Stomach smooth muscle (tissue), 2 donors: ENCODE data around the gene STK11.

Source experiments
- H3K27ac ChIP-seq: one replicate; pipeline ENCODE4 v1.7.0; 2013; ENCODE audit warnings: mild to moderate bottlenecking, low read length, inconsistent platforms
- H3K27me3 ChIP-seq, 2 donors: one replicate each; pipeline ENCODE4 v1.7.0; 2013; ENCODE audit warnings: low read length in 2 of 2; ENCODE audit not compliant: insufficient read depth in 2 of 2, control insufficient read depth in 1 of 2
- H3K36me3 ChIP-seq, 2 donors: one replicate each; pipeline ENCODE4 v1.7.0; 2013; ENCODE audit warnings: low read length in 2 of 2; ENCODE audit not compliant: control insufficient read depth in 2 of 2, insufficient read depth in 2 of 2
- H3K4me1 ChIP-seq: one replicate; pipeline ENCODE4 v1.7.0; 2013; ENCODE audit warnings: low read length; ENCODE audit not compliant: control insufficient read depth, insufficient read depth
- H3K4me3 ChIP-seq, 2 donors: one replicate each; pipeline ENCODE4 v1.7.0; 2013; ENCODE audit warnings: low read length in 2 of 2
- H3K9ac ChIP-seq, 2 donors: one replicate each; pipeline ENCODE4 v1.7.0; 2013; ENCODE audit warnings: low read length in 2 of 2, mild to moderate bottlenecking in 1 of 2
- H3K9me3 ChIP-seq, 2 donors: one replicate each; pipeline ENCODE4 v1.7.0; 2013; ENCODE audit warnings: low read length in 2 of 2; ENCODE audit not compliant: control insufficient read depth in 2 of 2
- donor health status: healthy.
- donor health status: Pancreatic carcinoma.

The STK11 gene

DNA sequence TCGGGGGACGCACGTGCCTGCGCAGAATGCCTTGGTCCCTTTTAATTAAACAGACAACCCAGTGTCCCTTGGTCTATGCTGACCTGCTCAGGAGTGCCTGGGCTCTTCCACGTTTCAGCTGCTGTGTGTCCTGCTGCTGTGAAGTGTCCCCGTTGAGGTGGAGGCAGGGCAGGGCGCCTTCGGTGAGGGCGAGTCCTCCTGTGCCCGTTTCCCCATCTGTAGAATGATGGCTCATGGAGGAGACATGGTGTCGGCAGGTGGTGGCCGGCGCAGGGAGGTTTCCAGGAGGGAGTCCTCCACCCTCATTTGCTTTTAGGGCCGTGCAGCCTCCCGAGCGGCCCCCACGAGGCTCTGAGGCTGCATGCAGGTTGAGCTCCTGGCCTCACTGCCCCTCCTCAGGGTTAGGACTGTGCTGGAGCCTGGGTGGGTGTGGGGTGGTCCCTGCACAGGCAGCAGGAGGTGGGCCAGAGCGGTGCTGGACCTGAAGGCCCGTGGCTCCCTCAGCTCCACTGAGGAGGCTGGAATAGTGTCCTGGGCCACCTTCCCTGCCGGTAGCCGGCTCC lies 8.8 kb downstream of the STK11 start:
- H3K9me3 ChIP-seq, result no peaks in the 10 kb centered on the region
- peak overlapping the region; percentile 82 for H3K27ac ChIP-seq
- H3K36me3 ChIP-seq, result peaks cover 0 to 5% of the 10 kb centered on the region in 2 donors
- peaks cover 71% of the 10 kb centered on the region for H3K4me1 ChIP-seq
- H3K9ac ChIP-seq, result peak overlapping the region; percentile 41 to 71
- peak overlapping the region; percentile 12 to 62 for H3K4me3 ChIP-seq
- H3K27me3 ChIP-seq, result no peaks in the 10 kb centered on the region

DNA sequence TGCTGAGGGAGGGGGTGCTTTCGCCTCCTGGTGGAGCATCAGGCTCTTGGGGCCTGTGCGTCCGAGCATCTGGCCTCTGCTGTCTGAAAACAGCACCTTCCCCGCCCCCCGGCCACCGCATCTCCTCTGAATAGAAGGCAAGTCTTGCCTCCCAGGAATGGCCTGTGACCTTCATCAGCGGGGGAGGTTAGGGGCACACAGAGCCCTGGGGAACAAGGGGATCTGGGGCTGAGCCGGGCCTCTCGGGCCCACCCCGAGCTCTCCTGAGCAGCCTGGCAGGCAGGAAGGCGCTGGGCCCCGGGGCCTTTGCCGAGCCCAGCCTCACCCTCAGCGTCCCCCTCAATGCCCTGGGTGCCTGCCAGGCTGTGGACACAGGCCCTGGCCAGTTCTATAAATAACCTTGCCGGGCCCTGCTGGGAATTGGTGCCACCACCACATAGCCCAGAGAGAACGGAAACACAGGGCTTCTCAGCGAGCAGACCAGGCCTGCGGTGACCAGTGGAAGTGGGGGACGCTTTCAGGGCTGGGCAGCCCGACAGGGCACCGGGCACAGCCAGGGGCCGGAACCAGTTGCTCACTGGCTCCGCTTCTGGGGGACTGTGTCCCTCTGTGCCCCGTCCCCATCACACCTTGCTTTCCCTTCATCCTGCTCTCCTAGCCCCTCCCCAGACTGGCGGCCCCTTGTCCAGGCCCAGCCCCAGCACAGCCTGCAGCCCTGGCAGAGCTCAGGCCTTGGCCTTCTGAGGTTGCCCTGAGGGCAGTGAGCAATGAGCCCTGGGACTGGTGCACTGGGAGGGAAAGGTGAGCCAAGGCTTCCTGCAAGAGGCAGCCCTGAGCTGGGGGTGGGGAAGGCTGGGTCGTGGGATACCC lies 9.5 kb downstream of the STK11 start:
- Histone ChIP-seq H3K4me1 (peaks cover 66% of the 10 kb centered on the region), H3K27me3 (no peaks in the 10 kb centered on the region)

DNA sequence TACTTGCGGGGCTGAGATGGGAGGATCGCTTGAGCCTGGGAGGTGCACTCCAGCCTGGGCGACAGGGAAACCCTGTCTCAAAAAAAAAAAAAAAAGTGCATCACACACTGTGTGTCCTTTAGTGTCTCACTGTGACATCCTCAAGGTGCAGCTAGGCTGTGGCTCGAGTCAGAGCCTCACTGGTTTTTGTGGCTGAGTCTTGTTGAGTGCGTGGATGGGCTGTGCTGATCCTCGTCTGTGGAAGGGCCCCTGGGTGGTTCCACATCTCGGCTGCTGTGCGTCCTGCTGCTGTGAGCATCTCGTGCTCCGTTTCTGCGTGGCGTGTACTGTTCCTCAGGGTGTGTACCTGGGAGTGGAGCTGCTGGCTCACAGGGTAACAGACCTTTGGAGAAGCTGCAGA lies 11.2 kb downstream of the STK11 start:
- Histone ChIP-seq H3K9me3 (no peaks in the 10 kb centered on the region), H3K27me3 (no peaks in the 10 kb centered on the region), H3K4me3 (no peak overlapping the region), H3K27ac (peak overlapping the region; percentile 82), H3K4me1 (peaks cover 69% of the 10 kb centered on the region), H3K36me3 (peaks cover 9 to 10% of the 10 kb centered on the region in 2 donors), H3K9ac (peak overlapping the region in 1 of 2 donors; percentile 29)

More for the DNA sequence above, 9.5 kb downstream of the STK11 start:
- Histone ChIP-seq H3K9me3 (no peaks in the 10 kb centered on the region), H3K36me3 (peaks cover 0 to 2% of the 10 kb centered on the region in 2 donors), H3K27ac (peak overlapping the region; percentile 82), H3K4me3 (peak overlapping the region; percentile 12 to 62), H3K9ac (peak overlapping the region; percentile 41 to 71)

DNA sequence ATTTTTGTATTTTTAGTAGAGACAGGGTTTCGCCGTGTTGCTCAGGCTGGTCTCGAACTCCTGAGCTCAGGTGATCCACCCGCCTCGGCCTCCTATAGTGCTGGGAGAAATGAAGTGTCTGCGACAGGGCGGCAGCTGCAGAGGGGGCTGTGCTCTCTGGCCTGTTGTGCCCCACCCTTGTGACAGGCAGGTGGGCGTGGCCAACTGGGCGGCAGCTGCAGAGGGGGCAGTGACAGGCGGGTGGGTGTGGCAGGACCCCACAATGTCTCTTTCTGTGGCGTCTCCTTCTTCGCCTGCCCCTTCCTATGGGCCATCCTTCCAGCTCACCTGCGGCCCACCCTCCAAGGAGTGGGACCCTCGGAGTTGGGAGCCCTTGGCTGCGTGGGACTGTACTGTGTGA lies 11.8 kb downstream of the STK11 start:
- H3K36me3 ChIP-seq, result peaks cover 9 to 10% of the 10 kb centered on the region in 2 donors
- no peak overlapping the region for H3K9ac ChIP-seq
- peaks cover 75% of the 10 kb centered on the region for H3K4me1 ChIP-seq
- peak overlapping the region; percentile 49 for H3K27ac ChIP-seq
- no peaks in the 10 kb centered on the region for H3K9me3 ChIP-seq
- no peaks in the 10 kb centered on the region for H3K27me3 ChIP-seq
- no peak overlapping the region for H3K4me3 ChIP-seq

DNA sequence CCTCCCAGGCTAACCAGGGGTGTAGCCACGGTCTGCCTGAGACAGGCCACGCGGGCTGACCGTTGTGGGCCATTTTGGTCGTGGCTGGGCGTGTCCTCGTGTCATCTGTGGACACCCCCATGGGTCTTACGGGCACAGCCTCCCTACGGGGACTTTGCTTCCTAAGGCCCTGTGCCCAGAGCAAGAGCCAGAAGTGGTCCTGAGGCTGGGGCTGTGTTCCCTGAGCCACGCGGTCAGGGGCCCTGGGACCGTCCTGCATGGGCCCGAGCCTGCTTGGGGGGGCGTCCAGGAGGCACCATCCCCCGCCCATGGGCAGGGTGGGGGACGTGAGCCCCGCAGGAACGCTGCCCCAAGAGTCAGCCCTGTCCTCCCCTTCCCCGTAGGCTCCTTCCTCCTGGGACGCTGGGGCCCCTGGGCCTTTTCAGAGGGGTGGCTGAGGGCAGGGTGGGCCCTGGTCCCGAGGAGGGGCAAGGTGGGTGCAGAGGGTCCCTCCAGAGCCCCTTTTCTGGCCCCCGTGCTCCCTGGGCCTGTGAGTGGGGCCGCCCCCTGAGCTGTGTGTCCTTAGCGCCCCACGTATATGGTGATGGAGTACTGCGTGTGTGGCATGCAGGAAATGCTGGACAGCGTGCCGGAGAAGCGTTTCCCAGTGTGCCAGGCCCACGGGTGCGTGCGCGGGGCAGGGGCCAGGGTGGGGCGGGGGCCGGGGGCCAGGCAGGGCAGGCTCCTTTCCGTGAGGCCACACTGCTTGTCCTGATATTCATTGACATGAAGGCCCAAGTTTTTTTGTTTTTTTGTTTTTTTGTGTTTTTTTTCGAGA lies 13.4 kb downstream of the STK11 start:
- H3K9ac ChIP-seq, result peak overlapping the region; percentile 45 to 47
- peaks cover 10 to 16% of the 10 kb centered on the region in 2 donors for H3K36me3 ChIP-seq
- H3K27me3 ChIP-seq, result no peaks in the 10 kb centered on the region
- peaks cover 65% of the 10 kb centered on the region for H3K4me1 ChIP-seq
- no peak overlapping the region for H3K4me3 ChIP-seq
- no peaks in the 10 kb centered on the region for H3K9me3 ChIP-seq
- peak overlapping the region; percentile 49 for H3K27ac ChIP-seq

DNA sequence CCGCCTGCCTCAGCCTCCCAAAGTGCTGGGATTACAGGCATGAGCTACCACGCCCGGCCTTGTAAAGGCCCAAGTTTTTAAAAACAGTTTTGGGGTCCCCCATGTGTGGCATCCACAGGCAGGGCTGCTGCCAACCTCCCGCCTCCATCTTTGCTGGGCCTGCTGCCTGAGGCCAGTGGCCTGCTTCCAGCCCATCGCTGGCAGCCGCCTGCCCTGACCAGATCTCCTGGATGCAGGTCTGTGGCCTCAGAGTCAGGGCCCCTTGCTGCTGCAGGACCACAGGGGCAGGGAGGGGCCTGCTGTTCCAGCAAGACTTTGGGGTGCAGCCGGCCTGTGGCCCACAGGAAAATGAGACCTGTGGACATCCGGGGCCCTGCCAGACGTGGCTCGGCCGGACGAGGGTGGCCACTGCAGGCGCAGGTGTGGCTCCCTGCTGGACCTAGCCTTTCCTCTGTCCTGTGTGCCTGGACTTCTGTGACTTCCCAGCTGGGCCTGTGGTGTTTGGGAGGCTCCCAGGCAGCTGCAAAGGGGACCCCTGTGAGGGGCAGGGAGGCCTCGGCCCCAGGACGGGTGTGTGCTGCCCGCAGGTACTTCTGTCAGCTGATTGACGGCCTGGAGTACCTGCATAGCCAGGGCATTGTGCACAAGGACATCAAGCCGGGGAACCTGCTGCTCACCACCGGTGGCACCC lies 14.4 kb downstream of the STK11 start:
- H3K36me3 ChIP-seq, result peaks cover 14 to 16% of the 10 kb centered on the region in 2 donors
- peaks cover 55% of the 10 kb centered on the region for H3K4me1 ChIP-seq
- no peaks in the 10 kb centered on the region for H3K9me3 ChIP-seq
- no peak overlapping the region for H3K9ac ChIP-seq
- no peak overlapping the region for H3K4me3 ChIP-seq
- H3K27ac ChIP-seq, result no peak overlapping the region
- H3K27me3 ChIP-seq, result no peaks in the 10 kb centered on the region

DNA sequence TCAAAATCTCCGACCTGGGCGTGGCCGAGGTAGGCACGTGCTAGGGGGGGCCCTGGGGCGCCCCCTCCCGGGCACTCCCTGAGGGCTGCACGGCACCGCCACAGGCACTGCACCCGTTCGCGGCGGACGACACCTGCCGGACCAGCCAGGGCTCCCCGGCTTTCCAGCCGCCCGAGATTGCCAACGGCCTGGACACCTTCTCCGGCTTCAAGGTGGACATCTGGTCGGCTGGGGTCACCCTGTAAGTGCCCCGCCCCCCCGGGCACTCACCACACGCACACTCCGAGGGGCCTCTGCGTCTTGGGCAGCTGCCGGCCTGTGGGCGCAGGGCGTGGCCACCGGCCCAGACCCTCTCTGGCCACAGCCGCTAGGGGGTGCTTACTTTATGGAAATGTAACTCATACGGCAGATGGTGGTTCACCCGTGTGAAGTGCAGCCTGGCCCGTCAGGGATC lies 14.9 kb downstream of the STK11 start:
- H3K9ac ChIP-seq, result no peak overlapping the region

DNA sequence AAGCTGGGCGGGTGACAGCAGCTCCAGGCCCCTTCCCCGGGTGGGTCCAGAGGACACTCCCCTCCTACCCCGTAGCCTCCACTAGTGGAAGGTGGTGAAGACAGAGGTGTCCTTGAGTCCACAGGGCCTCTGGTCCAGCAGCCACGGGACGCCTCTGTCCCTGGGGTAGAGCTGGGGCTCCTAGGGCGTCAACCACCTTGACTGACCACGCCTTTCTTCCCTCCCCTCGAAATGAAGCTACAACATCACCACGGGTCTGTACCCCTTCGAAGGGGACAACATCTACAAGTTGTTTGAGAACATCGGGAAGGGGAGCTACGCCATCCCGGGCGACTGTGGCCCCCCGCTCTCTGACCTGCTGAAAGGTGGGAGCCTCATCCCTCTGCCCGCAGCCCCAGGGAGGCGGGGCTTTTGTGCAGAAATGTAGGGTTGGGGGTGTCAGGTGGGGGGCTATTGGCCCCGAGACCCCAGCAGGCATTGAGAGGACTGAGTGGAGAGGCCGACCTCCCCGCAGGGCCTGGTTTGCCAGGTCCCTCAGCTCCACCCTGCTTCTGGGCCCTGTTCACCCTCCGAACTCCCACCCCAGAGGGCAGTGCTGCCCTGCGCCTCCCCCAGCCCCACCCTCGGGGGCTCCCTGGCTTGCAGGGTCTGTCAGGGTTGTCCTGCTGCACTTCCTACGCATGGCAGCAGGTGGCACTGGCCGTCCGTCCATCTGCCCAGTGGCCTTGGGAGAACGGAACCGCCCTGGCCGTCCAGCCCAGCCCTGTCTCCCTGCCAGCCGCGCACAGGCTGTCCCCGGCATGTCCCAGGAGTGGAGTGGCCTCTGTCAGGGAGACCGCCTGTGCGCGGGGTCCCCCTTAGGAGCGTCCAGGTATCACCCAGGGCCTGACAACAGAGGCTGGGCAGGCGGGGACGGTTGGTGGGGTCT lies 15.7 kb downstream of the STK11 start:
- Histone ChIP-seq H3K4me1 (peaks cover 43% of the 10 kb centered on the region), H3K9me3 (no peaks in the 10 kb centered on the region), H3K36me3 (peaks cover 14 to 16% of the 10 kb centered on the region in 2 donors), H3K4me3 (no peak overlapping the region), H3K9ac (peak overlapping the region in 1 of 2 donors; percentile 21), H3K27ac (no peak overlapping the region), H3K27me3 (no peaks in the 10 kb centered on the region)

More for the DNA sequence above, 14.9 kb downstream of the STK11 start:
- Histone ChIP-seq H3K4me3 (no peak overlapping the region), H3K36me3 (peaks cover 14 to 16% of the 10 kb centered on the region in 2 donors), H3K27ac (no peak overlapping the region), H3K27me3 (no peaks in the 10 kb centered on the region), H3K9me3 (no peaks in the 10 kb centered on the region), H3K4me1 (peaks cover 50% of the 10 kb centered on the region)

DNA sequence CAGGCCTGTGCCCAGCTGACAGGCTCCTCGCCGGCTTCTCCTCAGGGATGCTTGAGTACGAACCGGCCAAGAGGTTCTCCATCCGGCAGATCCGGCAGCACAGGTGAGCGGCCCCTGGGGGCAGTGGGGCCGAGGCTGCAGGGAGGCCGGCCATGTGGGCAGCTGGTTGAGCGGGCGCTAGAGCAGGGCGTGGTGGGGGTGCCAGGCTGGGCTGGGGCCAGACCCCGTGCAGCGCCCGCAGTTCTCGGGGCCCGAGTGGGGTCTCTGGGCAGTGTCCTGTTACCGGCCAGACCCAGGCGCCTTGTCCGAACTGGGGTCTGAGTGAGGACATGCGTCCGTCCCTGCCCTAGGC lies 16.3 kb downstream of the STK11 start:
- H3K36me3 ChIP-seq, result peaks cover 14 to 16% of the 10 kb centered on the region in 2 donors
- peaks cover 38% of the 10 kb centered on the region for H3K4me1 ChIP-seq

More for the DNA sequence above, 16.3 kb downstream of the STK11 start:
- peak overlapping the region in 1 of 2 donors; percentile 21 for H3K9ac ChIP-seq
- no peak overlapping the region for H3K4me3 ChIP-seq
- H3K27ac ChIP-seq, result no peak overlapping the region
- H3K9me3 ChIP-seq, result no peaks in the 10 kb centered on the region
- H3K27me3 ChIP-seq, result no peaks in the 10 kb centered on the region
